Astrocyte (in vitro differentiated cells and primary cell): ENCODE data around the gene NCOA3. TPM values are rescaled to one million over a fixed set of nuclear protein-coding genes. Genes with fewer than 3 reads are reported as not detected.
"Not testable (repeated sequence)": the region's sequence is repeated elsewhere in the genome, so short reads cannot be mapped to it uniquely, and the experiment has no call there.

ENCODE experiments used
- DNase-seq: peaks from one replicate; pipeline ENCODE4 v3.0.0-alpha.2; 2010; ENCODE audit warnings: low read depth
- FAIRE-seq: peaks from 2 replicates; lab custom pipeline; 2011; peaks lifted over from hg19 to GRCh38; lab: Jason Lieb, UNC
- H2AFZ ChIP-seq: 2 replicates; pipeline ENCODE4 v1.6.0; 2012; ENCODE audit warnings: low read depth, low read length, inconsistent platforms
- H3K27ac ChIP-seq: 2 replicates; pipeline ENCODE4 v1.5.1; 2011; ENCODE audit warnings: low read depth, low read length, inconsistent platforms
- H3K27me3 ChIP-seq: 2 replicates; pipeline ENCODE4 v1.6.0; 2011; ENCODE audit warnings: low read length, inconsistent platforms; ENCODE audit not compliant: insufficient read depth
- H3K36me3 ChIP-seq: 2 replicates; pipeline ENCODE4 v1.5.1; 2011; ENCODE audit warnings: low read length, inconsistent platforms; ENCODE audit not compliant: insufficient read depth
- H3K4me1 ChIP-seq: 2 replicates; pipeline ENCODE4 v1.5.1; 2011; ENCODE audit warnings: low read length, inconsistent platforms; ENCODE audit not compliant: insufficient read depth
- H3K4me2 ChIP-seq: 2 replicates; pipeline ENCODE4 v1.6.0; 2012; ENCODE audit warnings: low read length, inconsistent platforms
- H3K4me3 ChIP-seq: 2 replicates; pipeline ENCODE4 v1.5.1; 2011; ENCODE audit warnings: low read depth, mild to moderate bottlenecking, low read length, inconsistent platforms; ENCODE audit not compliant: insufficient read depth
- H3K79me2 ChIP-seq: 2 replicates; pipeline ENCODE4 v1.6.0; 2012; ENCODE audit warnings: mild to moderate bottlenecking, low read length, inconsistent platforms; ENCODE audit not compliant: insufficient read depth
- H3K9ac ChIP-seq: 2 replicates; pipeline ENCODE4 v1.6.0; 2012; ENCODE audit warnings: mild to moderate bottlenecking, low read length, inconsistent platforms
- H3K9me3 ChIP-seq: 2 replicates; pipeline ENCODE4 v1.5.1; 2012; ENCODE audit warnings: low read depth, mild to moderate bottlenecking, low read length, inconsistent platforms; ENCODE audit not compliant: insufficient read depth
- H4K20me1 ChIP-seq: 2 replicates; pipeline ENCODE4 v1.6.0; 2012; ENCODE audit warnings: low read length, inconsistent platforms; ENCODE audit not compliant: insufficient read depth
- H3K27ac Mint-ChIP-seq: one replicate; pipeline ENCODE4 v1.8.0; 2021; ENCODE audit warnings: mild to moderate bottlenecking, mixed read lengths; ENCODE audit not compliant: unreplicated experiment
- H3K27me3 Mint-ChIP-seq: one replicate; pipeline ENCODE4 v1.8.0; 2021; ENCODE audit warnings: low read depth, mixed read lengths; ENCODE audit not compliant: unreplicated experiment
- H3K36me3 Mint-ChIP-seq: one replicate; pipeline ENCODE4 v1.8.0; 2021; ENCODE audit warnings: low read depth, mixed read lengths; ENCODE audit not compliant: unreplicated experiment
- H3K4me1 Mint-ChIP-seq: one replicate; pipeline ENCODE4 v1.8.0; 2021; ENCODE audit warnings: low read depth, mixed read lengths; ENCODE audit not compliant: unreplicated experiment
- H3K4me3 Mint-ChIP-seq: one replicate; pipeline ENCODE4 v1.8.0; 2021; ENCODE audit warnings: mild to moderate bottlenecking, moderate library complexity, mixed read lengths; ENCODE audit not compliant: unreplicated experiment
- H3K9me3 Mint-ChIP-seq: one replicate; pipeline ENCODE4 v1.8.0; 2021; ENCODE audit warnings: mild to moderate bottlenecking, mixed read lengths; ENCODE audit not compliant: unreplicated experiment
- CTCF ChIP-seq: IDR thresholded peaks from 2 replicates; pipeline ENCODE4 v1.5.1; 2011; ENCODE audit warnings: low read depth, mild to moderate bottlenecking, inconsistent platforms, low read length, moderate library complexity; ENCODE audit not compliant: insufficient read depth
- EZH2 ChIP-seq: IDR thresholded peaks from 2 replicates; pipeline ENCODE4 v1.6.1; 2012; ENCODE audit warnings: mild to moderate bottlenecking, low read length, inconsistent platforms; ENCODE audit not compliant: insufficient read depth
- total RNA-seq: library from RNA; stranded (reverse); gene quantifications from 2 replicates; pipeline ENCODE4 v1.2.1, GENCODE V29; 2021

Gene NCOA3
- total RNA-seq, 1 donor from 2014 or later, result 30.5 TPM

GRCh38 chr20:47456952-47457724 lies 44.5 kb upstream of the NCOA3 start:
- Mint-ChIP-seq H3K27me3 (no peaks in the 10 kb centered on the region), H3K4me1 (peaks cover 18% of the 10 kb centered on the region), H3K36me3 (no peaks in the 10 kb centered on the region), H3K9me3 (peaks cover 6% of the 10 kb centered on the region), H3K4me3 (no peak overlapping the region), H3K27ac (no peak overlapping the region)
- DNase-seq (peak; percentile 86), FAIRE-seq (no peak)
- peaks cover 5% of the 10 kb centered on the region for H3K9me3 ChIP-seq
- H3K79me2 ChIP-seq, result no peaks in the 10 kb centered on the region
- H3K36me3 ChIP-seq, result no peaks in the 10 kb centered on the region
- no peak overlapping the region for H2AFZ ChIP-seq
- peaks cover 3% of the 10 kb centered on the region for H3K4me1 ChIP-seq
- TF ChIP-seq EZH2, result no peak
- no peak for TF ChIP-seq CTCF
- H3K27ac ChIP-seq, result no peak overlapping the region
- H4K20me1 ChIP-seq, result no peaks in the 10 kb centered on the region
- H3K27me3 ChIP-seq, result no peaks in the 10 kb centered on the region
- no peak overlapping the region for H3K4me2 ChIP-seq
- H3K4me3 ChIP-seq, result no peak overlapping the region
- no peak overlapping the region for H3K9ac ChIP-seq

GRCh38 chr20:47458280-47459050 lies 43.2 kb upstream of the NCOA3 start:
- not testable (repeated sequence) for H3K36me3 ChIP-seq, H3K4me1 ChIP-seq, H3K9me3 Mint-ChIP-seq, H3K9ac ChIP-seq, H3K4me3 Mint-ChIP-seq, FAIRE-seq, H3K36me3 Mint-ChIP-seq, DNase-seq, H3K79me2 ChIP-seq, H3K4me3 ChIP-seq, H3K4me1 Mint-ChIP-seq, H3K4me2 ChIP-seq, H3K27me3 Mint-ChIP-seq, H3K27ac ChIP-seq, H4K20me1 ChIP-seq, H3K9me3 ChIP-seq, H2AFZ ChIP-seq, H3K27ac Mint-ChIP-seq, H3K27me3 ChIP-seq

- FAIRE-seq (no peak), DNase-seq (no peak)
- Histone ChIP-seq H3K4me2 (no peak overlapping the region), H2AFZ (no peak overlapping the region), H3K4me1 (peaks cover 5% of the 10 kb centered on the region), H3K9ac (no peak overlapping the region), H3K27me3 (no peaks in the 10 kb centered on the region), H3K9me3 (no peaks in the 10 kb centered on the region), H3K27ac (no peak overlapping the region), H3K79me2 (no peaks in the 10 kb centered on the region), H3K4me3 (no peak overlapping the region), H3K36me3 (no peaks in the 10 kb centered on the region), H4K20me1 (no peaks in the 10 kb centered on the region)
- no peaks in the 10 kb centered on the region for H3K27me3 Mint-ChIP-seq
- no peak overlapping the region for H3K27ac Mint-ChIP-seq
- TF ChIP-seq CTCF, result no peak
- no peak for TF ChIP-seq EZH2
- no peaks in the 10 kb centered on the region for H3K36me3 Mint-ChIP-seq
- H3K4me1 Mint-ChIP-seq, result peaks cover 10% of the 10 kb centered on the region
- H3K9me3 Mint-ChIP-seq, result peaks cover 2% of the 10 kb centered on the region
- H3K4me3 Mint-ChIP-seq, result no peak overlapping the region
These were observed 42.2 kb upstream of the NCOA3 start for GRCh38 chr20:47459344-47460073.

- not testable (repeated sequence) for H3K9ac ChIP-seq, H2AFZ ChIP-seq, H3K9me3 ChIP-seq, DNase-seq, H3K36me3 ChIP-seq, H3K79me2 ChIP-seq, H3K27me3 ChIP-seq, H4K20me1 ChIP-seq, H3K27ac Mint-ChIP-seq, H3K9me3 Mint-ChIP-seq, H3K4me3 Mint-ChIP-seq, H3K4me2 ChIP-seq, H3K27ac ChIP-seq, H3K4me3 ChIP-seq, FAIRE-seq, H3K27me3 Mint-ChIP-seq, H3K36me3 Mint-ChIP-seq
- H3K4me1 ChIP-seq, result peaks cover 10% of the 10 kb centered on the region
- peaks cover 17% of the 10 kb centered on the region for H3K4me1 Mint-ChIP-seq
These were observed 41.0 kb upstream of the NCOA3 start for GRCh38 chr20:47460761-47461112.
